Measurements from ENCODE around the gene KPNB1.

The KPNB1 gene

GRCh38 chr17:47720754-47721533 is 71.2 kb downstream of the KPNB1 start:
- Histone ChIP-seq H3K9me3 (ENCODE audit: control extremely low read depth in 1 of 5, control insufficient read depth in 4 of 5, insufficient read depth in 2 of 5, low read depth in 1 of 5, low read length in 4 of 5) (no peaks in the 10 kb centered on the region), H3K4me3 (ENCODE audit: control insufficient read depth in 1 of 7, extremely low read depth in 1 of 7, insufficient read depth in 4 of 7, low read depth in 2 of 7, low read length in 6 of 7) (peak overlapping the region in 3 of 7 experiments; percentile 21 to 37 (median 32)), H3K4me1 (ENCODE audit: control extremely low read depth in 1 of 4, control insufficient read depth in 4 of 4, insufficient read depth in 4 of 4, low read length in 3 of 4) (peaks cover 10 to 64% (median 56%) of the 10 kb centered on the region in 4 experiments), H3K36me3 (ENCODE audit: control insufficient read depth in 4 of 4, insufficient read depth in 4 of 4, low read length in 3 of 4) (no peaks in the 10 kb centered on the region), H3K27me3 (replicated peaks in 2 of 5; ENCODE audit: control insufficient read depth in 4 of 5, insufficient read depth in 5 of 5, low read length in 4 of 5) (peaks cover 0 to 12% (median 0%) of the 10 kb centered on the region in 5 experiments), H3K27ac (ENCODE audit: insufficient read depth in 1 of 2, low read depth in 1 of 2, low read length in 2 of 2, poor library complexity in 1 of 2, severe bottlenecking in 2 of 2) (no peak overlapping the region)
- CTCF ChIA-PET, result no interaction called here
- 25% methylated on average over 26 of the region's 36 CpGs for WGBS (ENCODE audit: insufficient coverage)
- peak; percentile 72 to 91 (median 89) for DNase-seq
- POLR2A ChIA-PET, result no interaction called here

- peak overlapping the region in 2 of 7 experiments; percentile 21 to 29 for H3K4me3 ChIP-seq (ENCODE audit: control insufficient read depth in 1 of 7, extremely low read depth in 1 of 7, insufficient read depth in 4 of 7, low read depth in 2 of 7, low read length in 6 of 7)
- 64% methylated on average over 5 of the region's 8 CpGs for WGBS (ENCODE audit: insufficient coverage)
- POLR2A ChIA-PET, result no interaction called here
- H3K4me1 ChIP-seq (ENCODE audit: control extremely low read depth in 1 of 4, control insufficient read depth in 4 of 4, insufficient read depth in 4 of 4, low read length in 3 of 4), result peaks cover 10 to 56% (median 50%) of the 10 kb centered on the region in 4 experiments
- H3K27me3 ChIP-seq (replicated peaks in 2 of 5; ENCODE audit: control insufficient read depth in 4 of 5, insufficient read depth in 5 of 5, low read length in 4 of 5), result peaks cover 0 to 12% (median 0%) of the 10 kb centered on the region in 5 experiments
- no peaks in the 10 kb centered on the region for H3K9me3 ChIP-seq (ENCODE audit: control extremely low read depth in 1 of 5, control insufficient read depth in 4 of 5, insufficient read depth in 2 of 5, low read depth in 1 of 5, low read length in 4 of 5)
- no peak for DNase-seq
- no peak overlapping the region for H3K27ac ChIP-seq (ENCODE audit: insufficient read depth in 1 of 2, low read depth in 1 of 2, low read length in 2 of 2, poor library complexity in 1 of 2, severe bottlenecking in 2 of 2)
- CTCF ChIA-PET, result no interaction called here
- H3K36me3 ChIP-seq (ENCODE audit: control insufficient read depth in 4 of 4, insufficient read depth in 4 of 4, low read length in 3 of 4), result no peaks in the 10 kb centered on the region
Measured at GRCh38 chr17:47721725-47722124, 72.0 kb downstream of the KPNB1 start.

GRCh38 chr17:47724705-47725104 is 75.0 kb downstream of the KPNB1 start:
- ChIA-PET CTCF (interaction anchor here (0.9 to 2.0 kb wide), 4 partner anchors 18 to 60 kb away, joined by 4 to 7 read pairs (median 4); no protein-coding TSS in a partner anchor), POLR2A (no interaction called here)
- 100% methylated on average over 1 of the region's 2 CpGs for WGBS (ENCODE audit: insufficient coverage)
- no peak overlapping the region for H3K27ac ChIP-seq (ENCODE audit: insufficient read depth in 1 of 2, low read depth in 1 of 2, low read length in 2 of 2, poor library complexity in 1 of 2, severe bottlenecking in 2 of 2)
- no peaks in the 10 kb centered on the region for H3K9me3 ChIP-seq (ENCODE audit: control extremely low read depth in 1 of 5, control insufficient read depth in 4 of 5, insufficient read depth in 2 of 5, low read depth in 1 of 5, low read length in 4 of 5)
- H3K4me3 ChIP-seq (ENCODE audit: control insufficient read depth in 1 of 7, extremely low read depth in 1 of 7, insufficient read depth in 4 of 7, low read depth in 2 of 7, low read length in 6 of 7), result no peak overlapping the region
- no peak for DNase-seq
- peaks cover 0 to 12% (median 0%) of the 10 kb centered on the region in 5 experiments for H3K27me3 ChIP-seq (replicated peaks in 2 of 5; ENCODE audit: control insufficient read depth in 4 of 5, insufficient read depth in 5 of 5, low read length in 4 of 5)
- H3K4me1 ChIP-seq (ENCODE audit: control extremely low read depth in 1 of 4, control insufficient read depth in 4 of 4, insufficient read depth in 4 of 4, low read length in 3 of 4), result peaks cover 0 to 29% (median 25%) of the 10 kb centered on the region in 4 experiments
- no peaks in the 10 kb centered on the region for H3K36me3 ChIP-seq (ENCODE audit: control insufficient read depth in 4 of 4, insufficient read depth in 4 of 4, low read length in 3 of 4)

GRCh38 chr17:47725446-47726111 is 75.9 kb downstream of the KPNB1 start:
- DNase-seq, result no peak
- peaks cover 0 to 20% (median 16%) of the 10 kb centered on the region in 4 experiments for H3K4me1 ChIP-seq (ENCODE audit: control extremely low read depth in 1 of 4, control insufficient read depth in 4 of 4, insufficient read depth in 4 of 4, low read length in 3 of 4)
- no peaks in the 10 kb centered on the region for H3K36me3 ChIP-seq (ENCODE audit: control insufficient read depth in 4 of 4, insufficient read depth in 4 of 4, low read length in 3 of 4)
- peaks cover 0 to 12% (median 0%) of the 10 kb centered on the region in 5 experiments for H3K27me3 ChIP-seq (replicated peaks in 2 of 5; ENCODE audit: control insufficient read depth in 4 of 5, insufficient read depth in 5 of 5, low read length in 4 of 5)
- no peak overlapping the region for H3K27ac ChIP-seq (ENCODE audit: insufficient read depth in 1 of 2, low read depth in 1 of 2, low read length in 2 of 2, poor library complexity in 1 of 2, severe bottlenecking in 2 of 2)
- 73% methylated on average over 11 of the region's 13 CpGs for WGBS (ENCODE audit: insufficient coverage)
- CTCF ChIA-PET, result interaction anchor here (0.9 to 2.0 kb wide), 6 partner anchors 11 to 61 kb away, joined by 3 to 7 read pairs (median 4); no protein-coding TSS in a partner anchor
- POLR2A ChIA-PET, result no interaction called here
- no peak overlapping the region for H3K4me3 ChIP-seq (ENCODE audit: control insufficient read depth in 1 of 7, extremely low read depth in 1 of 7, insufficient read depth in 4 of 7, low read depth in 2 of 7, low read length in 6 of 7)
- H3K9me3 ChIP-seq (ENCODE audit: control extremely low read depth in 1 of 5, control insufficient read depth in 4 of 5, insufficient read depth in 2 of 5, low read depth in 1 of 5, low read length in 4 of 5), result no peaks in the 10 kb centered on the region

GRCh38 chr17:47726796-47727703 is 77.3 kb downstream of the KPNB1 start:
- DNase-seq, result no peak
- Histone ChIP-seq H3K36me3 (ENCODE audit: control insufficient read depth in 4 of 4, insufficient read depth in 4 of 4, low read length in 3 of 4) (no peaks in the 10 kb centered on the region), H3K27ac (ENCODE audit: insufficient read depth in 1 of 2, low read depth in 1 of 2, low read length in 2 of 2, poor library complexity in 1 of 2, severe bottlenecking in 2 of 2) (no peak overlapping the region), H3K9me3 (ENCODE audit: control extremely low read depth in 1 of 5, control insufficient read depth in 4 of 5, insufficient read depth in 2 of 5, low read depth in 1 of 5, low read length in 4 of 5) (no peaks in the 10 kb centered on the region), H3K4me1 (ENCODE audit: control extremely low read depth in 1 of 4, control insufficient read depth in 4 of 4, insufficient read depth in 4 of 4, low read length in 3 of 4) (peaks cover 0 to 9% (median 2%) of the 10 kb centered on the region in 4 experiments), H3K4me3 (ENCODE audit: control insufficient read depth in 1 of 7, extremely low read depth in 1 of 7, insufficient read depth in 4 of 7, low read depth in 2 of 7, low read length in 6 of 7) (no peak overlapping the region), H3K27me3 (replicated peaks in 2 of 5; ENCODE audit: control insufficient read depth in 4 of 5, insufficient read depth in 5 of 5, low read length in 4 of 5) (peaks cover 0 to 5% (median 0%) of the 10 kb centered on the region in 5 experiments)
- ChIA-PET CTCF (interaction anchor here (1.2 to 3.1 kb wide), 4 partner anchors 10 to 17 kb away, joined by 3 to 11 read pairs (median 8); no protein-coding TSS in a partner anchor), POLR2A (interaction anchor here (0.5 kb wide), 1 partner anchor 48 kb away, joined by 3 read pairs; no protein-coding TSS in a partner anchor)
- 92% methylated on average over 11 of the region's 12 CpGs for WGBS (ENCODE audit: insufficient coverage)

GRCh38 chr17:47727704-47728036 is 78.0 kb downstream of the KPNB1 start:
- WGBS (ENCODE audit: insufficient coverage), result 95% methylated on average over 8 of the region's 9 CpGs
- Histone ChIP-seq H3K27ac (ENCODE audit: insufficient read depth in 1 of 2, low read depth in 1 of 2, low read length in 2 of 2, poor library complexity in 1 of 2, severe bottlenecking in 2 of 2) (no peak overlapping the region), H3K36me3 (ENCODE audit: control insufficient read depth in 4 of 4, insufficient read depth in 4 of 4, low read length in 3 of 4) (no peaks in the 10 kb centered on the region), H3K4me1 (ENCODE audit: control extremely low read depth in 1 of 4, control insufficient read depth in 4 of 4, insufficient read depth in 4 of 4, low read length in 3 of 4) (peaks cover 0 to 12% (median 6%) of the 10 kb centered on the region in 4 experiments), H3K27me3 (replicated peaks in 2 of 5; ENCODE audit: control insufficient read depth in 4 of 5, insufficient read depth in 5 of 5, low read length in 4 of 5) (peaks cover 0 to 6% (median 0%) of the 10 kb centered on the region in 5 experiments), H3K4me3 (ENCODE audit: control insufficient read depth in 1 of 7, extremely low read depth in 1 of 7, insufficient read depth in 4 of 7, low read depth in 2 of 7, low read length in 6 of 7) (no peak overlapping the region), H3K9me3 (ENCODE audit: control extremely low read depth in 1 of 5, control insufficient read depth in 4 of 5, insufficient read depth in 2 of 5, low read depth in 1 of 5, low read length in 4 of 5) (no peaks in the 10 kb centered on the region)
- CTCF ChIA-PET, result interaction anchor here (2.4 to 3.1 kb wide), 2 partner anchors 10 to 16 kb away, joined by 9 to 11 read pairs; no protein-coding TSS in a partner anchor
- POLR2A ChIA-PET, result no interaction called here
- DNase-seq, result no peak

Data from common myeloid progenitor, CD34-positive (primary cell).